HG03159 (cell line): ENCODE results near the gene WDR44.
"Not testable (repeated sequence)": the region's sequence is repeated elsewhere in the genome, so short reads cannot be mapped to it uniquely, and the experiment has no call there.

Experiments used
- ATAC-seq: cut with Tn5 transposase; IDR thresholded peaks from one replicate; pipeline ENCODE4 v1.9.1; 2021; ENCODE audit warnings: mild to moderate bottlenecking, moderate library complexity; ENCODE audit not compliant: unreplicated experiment

The WDR44 gene, protein sequence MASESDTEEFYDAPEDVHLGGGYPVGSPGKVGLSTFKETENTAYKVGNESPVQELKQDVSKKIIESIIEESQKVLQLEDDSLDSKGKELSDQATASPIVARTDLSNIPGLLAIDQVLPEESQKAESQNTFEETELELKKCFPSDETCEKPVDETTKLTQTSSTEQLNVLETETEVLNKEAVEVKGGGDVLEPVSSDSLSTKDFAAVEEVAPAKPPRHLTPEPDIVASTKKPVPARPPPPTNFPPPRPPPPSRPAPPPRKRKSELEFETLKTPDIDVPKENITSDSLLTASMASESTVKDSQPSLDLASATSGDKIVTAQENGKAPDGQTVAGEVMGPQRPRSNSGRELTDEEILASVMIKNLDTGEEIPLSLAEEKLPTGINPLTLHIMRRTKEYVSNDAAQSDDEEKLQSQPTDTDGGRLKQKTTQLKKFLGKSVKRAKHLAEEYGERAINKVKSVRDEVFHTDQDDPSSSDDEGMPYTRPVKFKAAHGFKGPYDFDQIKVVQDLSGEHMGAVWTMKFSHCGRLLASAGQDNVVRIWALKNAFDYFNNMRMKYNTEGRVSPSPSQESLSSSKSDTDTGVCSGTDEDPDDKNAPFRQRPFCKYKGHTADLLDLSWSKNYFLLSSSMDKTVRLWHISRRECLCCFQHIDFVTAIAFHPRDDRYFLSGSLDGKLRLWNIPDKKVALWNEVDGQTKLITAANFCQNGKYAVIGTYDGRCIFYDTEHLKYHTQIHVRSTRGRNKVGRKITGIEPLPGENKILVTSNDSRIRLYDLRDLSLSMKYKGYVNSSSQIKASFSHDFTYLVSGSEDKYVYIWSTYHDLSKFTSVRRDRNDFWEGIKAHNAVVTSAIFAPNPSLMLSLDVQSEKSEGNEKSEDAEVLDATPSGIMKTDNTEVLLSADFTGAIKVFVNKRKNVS

DNA sequence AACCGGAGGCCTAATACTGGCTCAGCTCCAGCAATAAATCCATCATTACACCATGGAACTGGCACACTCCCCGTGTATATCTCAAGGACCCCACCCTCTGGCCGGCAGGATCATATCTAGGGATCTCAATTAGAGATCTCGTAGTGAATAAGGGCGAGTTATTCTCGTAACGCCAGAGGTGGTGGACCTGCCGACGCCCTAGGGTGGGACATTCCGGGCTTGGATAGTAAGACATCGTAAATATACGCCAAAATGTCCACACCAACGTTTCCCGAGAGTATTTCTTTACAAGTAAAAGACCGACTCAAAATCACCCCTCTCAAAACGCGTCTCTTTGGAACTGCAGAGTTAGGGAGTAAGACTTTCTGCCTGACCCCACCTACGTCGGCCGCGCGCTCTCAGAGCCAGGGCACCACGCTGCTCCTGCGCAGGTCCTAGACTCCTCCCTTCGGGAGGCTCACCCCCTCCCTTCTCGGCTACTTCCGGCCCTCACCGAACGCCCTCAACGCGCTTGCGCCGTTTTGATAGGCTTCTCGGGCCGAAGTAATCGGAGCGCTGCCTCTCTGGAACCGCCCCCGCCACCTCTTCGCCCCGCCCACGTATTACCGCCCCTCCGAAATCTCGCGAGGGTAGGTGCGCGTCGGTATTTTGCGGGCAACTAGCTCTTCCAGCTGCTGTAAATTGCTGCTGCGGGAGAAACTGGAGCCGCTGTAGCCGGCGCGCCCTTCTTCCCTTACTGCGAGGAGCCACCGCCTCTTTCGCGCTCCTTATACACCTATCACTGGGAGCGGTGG lies at the start of gene WDR44:
Gene WDR44, plus strand, starts transcription at position 643 of the 794 bp plus-strand sequence. CDS start 398 bp downstream, outside the sequence.
- peak; percentile 86 for ATAC-seq

DNA sequence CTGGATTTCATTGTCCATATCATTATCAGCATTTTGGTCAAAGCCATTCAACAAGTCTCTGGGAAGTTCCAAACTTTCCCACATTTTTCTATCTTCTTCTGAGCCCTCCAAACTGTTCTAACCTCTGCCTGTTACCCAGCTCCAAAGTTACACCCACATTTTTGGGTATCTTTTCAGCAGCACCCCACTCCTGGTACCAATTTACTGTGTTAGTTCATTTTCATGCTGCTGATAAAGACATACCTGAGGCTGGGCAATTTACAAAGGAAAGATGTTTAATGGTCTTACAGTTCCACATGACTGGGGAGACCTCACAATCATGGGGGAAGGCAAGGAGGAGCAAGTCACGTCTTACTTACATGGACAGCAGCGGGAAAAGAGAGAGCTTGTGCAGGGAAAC lies 40.1 kb upstream of the WDR44 start:
- ATAC-seq: not testable (repeated sequence)

DNA sequence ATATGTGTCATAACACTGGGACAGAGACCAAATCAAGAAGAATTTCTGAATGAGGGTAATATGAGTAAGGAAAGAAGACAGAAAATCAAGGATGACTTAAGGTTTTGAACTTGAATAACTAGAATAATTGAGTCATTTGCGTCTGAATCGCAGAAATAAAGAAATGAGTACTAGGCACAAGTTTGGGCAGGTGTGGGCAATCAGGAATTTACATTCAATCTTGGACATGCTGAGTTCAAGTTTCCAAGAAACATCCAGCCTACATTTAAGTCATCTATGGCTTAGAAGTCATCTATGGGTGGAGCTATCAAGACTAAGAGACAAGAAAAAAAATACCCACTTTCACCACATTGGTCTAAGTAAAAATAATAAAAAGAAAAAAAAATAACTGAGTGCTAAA lies 30.4 kb upstream of the WDR44 start:
- ATAC-seq: no peak

DNA sequence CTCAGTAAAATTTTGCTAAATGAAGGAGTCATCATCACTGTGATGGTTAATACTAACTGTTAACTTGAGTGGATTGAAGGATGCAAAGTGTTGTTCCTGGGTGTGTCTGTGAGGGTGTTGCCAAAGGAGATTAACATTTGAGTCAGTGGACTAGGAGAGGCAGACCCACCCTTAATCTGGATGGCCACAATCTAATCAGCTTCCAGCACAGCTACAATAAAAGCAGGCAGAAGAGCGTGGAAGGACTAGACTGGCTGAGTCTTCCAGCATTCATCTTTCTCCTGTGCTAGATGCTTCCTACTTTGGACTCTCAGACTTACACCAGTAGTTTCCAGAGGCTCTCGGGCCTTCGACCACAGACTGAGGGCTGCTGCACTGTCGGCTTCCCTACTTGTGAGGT lies 21.3 kb upstream of the WDR44 start:
- ATAC-seq: no peak

DNA sequence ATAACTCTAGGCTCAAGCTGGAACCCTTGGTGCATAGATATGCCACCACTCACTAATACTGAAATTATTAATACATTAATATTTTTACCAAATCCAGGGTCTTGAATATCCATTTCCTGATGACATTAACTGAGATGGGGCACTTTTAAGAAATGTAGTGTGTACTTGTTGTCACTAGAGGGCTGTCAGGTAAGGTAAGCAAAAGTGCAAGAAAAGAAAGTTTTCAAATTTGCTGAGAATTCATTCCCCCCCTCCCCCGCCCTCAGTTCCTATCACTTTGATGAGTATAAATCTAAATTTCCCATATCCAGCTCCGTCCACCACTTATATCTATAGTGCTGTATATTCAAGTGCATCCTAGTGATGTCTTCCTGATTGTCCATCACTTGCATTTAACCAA lies 20.5 kb upstream of the WDR44 start:
- ATAC-seq: no peak

DNA sequence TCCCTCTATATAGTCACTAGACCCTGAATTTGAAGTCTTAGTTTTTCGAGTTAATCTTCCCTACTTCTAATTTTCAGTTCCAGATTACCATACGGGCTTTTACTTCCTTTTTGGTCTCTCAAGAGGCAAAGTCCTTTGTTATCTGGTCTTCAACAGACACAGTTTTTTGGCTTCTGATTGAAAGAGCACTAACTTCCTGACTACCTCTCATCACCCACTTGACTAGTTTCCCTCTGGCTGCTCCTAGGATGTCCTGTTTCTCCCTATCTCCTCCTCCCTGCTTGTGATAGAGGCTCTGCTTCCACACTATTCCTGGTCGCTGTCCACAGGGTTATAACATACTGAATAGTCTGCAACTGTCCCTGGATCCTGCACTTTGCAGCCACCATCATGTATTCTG lies 16.7 kb upstream of the WDR44 start:
- no peak for ATAC-seq

DNA sequence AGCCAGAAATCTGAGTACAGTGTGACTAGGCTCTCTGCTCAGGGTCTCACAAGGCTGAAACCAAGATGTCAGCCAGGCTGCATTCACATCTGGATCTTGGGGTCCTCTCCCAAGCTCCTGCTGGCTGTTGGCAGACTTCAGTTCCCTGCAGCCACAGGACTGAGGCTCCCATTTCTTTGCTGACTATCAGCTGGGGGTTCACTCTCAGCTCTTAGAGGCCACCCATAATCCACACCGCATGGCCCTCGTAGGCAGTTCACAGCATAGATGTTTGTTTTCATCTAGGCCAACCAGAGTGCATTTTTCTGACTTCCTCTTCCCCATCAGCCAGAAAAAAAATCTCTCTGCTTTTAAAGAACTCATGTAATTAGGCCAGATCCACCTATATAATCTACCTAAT lies 8.2 kb upstream of the WDR44 start:
- ATAC-seq: no peak

DNA sequence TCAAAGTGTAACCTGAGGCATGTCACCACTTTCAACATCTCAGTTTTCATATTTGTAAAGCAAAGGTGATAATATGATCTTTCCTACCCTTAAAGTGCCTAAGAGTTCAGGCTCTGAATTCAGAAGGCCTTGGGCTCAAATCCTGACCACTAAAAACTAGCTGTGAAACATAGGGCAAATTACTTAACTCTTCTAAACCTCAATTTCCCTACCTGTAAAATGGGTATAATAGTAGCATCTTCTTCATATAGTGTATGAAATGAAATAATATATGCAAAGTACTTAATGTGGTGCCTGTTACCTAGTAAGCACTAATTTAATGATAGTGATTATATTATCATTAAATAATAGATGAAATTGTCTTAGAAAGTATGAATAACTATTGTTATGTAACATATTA lies 7.0 kb upstream of the WDR44 start:
- no peak for ATAC-seq

DNA sequence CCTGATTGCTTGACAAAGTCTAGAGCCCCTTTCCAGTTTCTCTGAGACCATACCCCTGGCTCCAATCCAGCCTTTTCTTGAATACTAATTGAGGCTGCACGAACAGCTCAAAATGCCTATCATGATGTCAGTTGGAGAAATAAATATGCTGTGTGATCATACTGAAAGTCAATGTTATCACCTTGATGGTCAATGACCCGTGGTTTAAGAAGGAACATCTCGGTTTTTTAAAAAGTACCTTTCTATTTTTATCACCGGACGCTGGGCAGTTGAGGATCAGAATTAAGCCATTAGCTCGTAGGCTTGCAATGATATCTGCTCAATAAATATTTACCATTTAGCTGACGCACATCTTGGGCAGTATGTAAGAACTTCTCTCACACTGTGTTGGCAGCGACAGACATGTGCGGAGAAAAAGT lies 852 bp upstream of the WDR44 start:
- ATAC-seq: peak; percentile 9

DNA sequence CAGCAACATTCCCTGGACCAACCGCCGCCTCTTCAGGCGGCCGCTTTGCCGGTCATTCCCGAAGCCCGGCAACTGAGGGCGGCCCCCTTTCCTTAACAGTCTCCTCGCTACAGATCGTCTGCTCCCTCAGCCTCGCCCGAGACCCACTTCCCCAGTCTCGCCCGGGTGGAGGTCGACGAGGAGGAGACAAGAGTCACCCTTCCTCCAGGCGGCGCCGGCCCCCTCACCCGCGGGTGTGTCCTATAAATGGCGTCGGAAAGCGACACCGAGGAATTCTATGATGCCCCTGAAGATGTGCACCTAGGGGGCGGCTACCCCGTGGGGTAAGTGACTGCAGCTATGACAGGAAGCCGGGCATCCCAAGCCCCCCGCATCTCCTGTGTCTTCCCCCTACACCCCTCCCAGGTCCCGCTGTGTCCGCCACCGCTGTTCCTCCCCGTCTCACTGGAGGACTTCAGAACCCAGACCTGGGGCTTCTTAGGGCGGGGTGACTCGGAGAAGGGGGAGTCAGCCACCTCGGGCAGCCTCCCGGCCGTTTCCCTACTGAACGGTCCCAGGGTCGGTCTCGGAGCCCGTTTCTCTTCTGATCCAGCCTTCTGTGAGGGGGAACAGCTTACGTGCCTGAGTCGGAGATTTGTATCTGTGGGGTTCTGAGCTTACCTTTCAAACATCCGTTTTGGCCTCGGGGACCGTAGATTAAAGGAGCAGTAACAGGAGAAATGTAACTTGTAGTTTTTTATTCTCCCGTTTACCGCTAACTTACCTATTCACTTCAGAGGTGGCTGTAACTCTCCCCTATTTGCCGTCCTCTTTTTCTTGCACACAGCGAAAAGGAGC lies 570 bp downstream of the WDR44 start:
- ATAC-seq: peak; percentile 24

DNA sequence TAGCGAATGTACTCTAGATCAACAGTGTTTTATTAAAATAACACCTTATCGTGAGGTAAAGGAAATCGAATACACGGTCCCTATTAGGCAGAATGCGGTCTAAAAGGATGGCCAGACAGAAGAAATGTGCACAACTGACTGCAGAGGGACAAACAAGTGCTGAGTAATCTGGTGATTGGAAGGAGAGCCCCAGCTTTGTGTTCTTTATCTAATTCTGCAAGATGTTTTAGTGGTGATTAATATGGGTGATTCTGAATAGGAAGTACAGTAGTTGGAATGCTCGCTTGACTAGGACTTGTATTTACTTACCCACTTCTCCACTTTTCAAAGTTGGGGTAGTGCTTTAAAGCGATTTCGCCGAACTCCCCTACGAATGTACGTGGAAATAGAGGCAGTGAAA lies 1.2 kb downstream of the WDR44 start:
- ATAC-seq: no peak

DNA sequence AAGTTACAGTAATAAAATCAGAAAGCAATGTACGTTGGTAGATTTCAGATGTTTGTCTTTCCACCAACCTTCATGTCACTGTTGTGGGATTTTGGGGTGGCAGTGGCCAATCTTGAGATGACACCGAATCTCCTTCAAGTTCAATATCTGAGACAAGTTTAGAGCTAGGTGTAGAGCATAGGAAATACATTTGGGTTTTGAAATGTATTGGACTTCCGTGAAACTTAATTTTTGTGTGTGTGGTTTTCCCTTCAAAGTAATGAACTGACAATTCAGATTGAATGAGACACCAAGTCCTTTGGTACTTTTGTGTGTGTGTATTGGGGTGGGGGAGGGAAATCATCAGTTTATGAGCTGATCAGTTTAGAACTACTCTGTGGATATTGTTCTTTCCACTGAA lies 1.8 kb downstream of the WDR44 start:
- no peak for ATAC-seq

DNA sequence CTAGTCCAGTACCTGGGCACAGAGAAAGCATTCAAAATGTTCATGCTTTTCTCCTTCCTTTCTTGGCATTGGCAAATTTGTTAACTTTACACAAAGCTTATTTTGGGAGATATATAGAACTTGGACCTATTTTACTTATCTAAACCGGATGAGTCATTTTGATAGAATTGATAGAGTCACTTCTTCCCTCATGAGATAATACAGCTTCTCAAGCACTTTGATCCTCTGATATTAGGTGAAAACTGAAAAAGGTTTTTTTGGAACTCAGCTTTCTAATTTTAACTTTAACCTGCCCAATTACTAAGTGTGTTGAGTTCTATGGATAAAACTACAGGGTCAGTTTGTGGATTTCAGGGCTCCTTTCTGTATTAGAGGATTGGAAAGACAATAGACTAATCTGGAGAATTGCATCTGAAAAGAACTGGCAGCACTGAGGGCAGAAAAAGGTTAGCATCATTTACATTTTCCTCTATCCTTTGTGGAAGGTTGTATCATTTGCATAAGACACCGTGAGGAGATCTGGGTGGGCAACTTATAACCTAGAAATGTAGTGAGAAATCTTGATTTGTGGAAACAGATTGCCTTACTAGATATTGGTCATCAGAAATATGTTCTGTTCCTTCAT lies 2.4 kb downstream of the WDR44 start:
- no peak for ATAC-seq

DNA sequence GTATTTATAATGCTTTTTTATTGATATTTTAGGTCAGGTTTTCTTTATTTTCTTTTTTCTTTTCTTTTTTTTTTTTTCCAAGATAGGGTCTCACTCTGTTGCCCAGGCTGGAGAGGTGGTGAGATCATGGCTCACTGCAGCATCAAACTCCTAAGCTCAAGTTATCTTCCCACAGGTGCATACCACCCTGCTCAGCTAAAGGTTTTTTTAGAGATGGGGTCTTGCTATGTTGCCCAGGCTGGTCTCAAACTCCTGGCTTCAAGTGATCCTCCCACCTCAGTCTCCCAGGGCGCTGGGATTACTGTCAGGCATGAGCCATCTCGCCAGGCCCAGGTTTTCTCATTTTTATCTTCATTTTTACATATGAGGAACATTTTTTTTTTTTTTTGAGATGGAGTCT lies 3.3 kb downstream of the WDR44 start:
- ATAC-seq: no peak

DNA sequence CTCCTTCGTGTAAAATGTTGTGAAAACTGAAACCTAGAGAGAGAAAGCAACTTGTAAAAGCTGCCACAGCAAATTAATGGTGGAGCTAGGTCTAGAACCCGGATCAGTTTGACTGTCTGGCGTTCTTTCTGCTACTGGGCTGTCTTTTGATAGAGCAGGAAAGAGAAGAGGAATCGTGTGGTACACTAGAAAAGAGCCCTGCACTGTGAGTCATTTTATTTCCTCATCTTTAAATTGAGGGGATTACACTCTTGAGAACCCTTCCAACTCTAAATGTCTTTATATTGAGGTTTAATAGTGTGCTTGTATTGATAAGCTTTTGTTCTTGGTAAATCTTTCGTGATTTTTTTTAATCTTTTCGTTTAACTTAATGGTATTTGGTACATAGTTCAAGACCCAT lies 4.3 kb downstream of the WDR44 start:
- no peak for ATAC-seq

DNA sequence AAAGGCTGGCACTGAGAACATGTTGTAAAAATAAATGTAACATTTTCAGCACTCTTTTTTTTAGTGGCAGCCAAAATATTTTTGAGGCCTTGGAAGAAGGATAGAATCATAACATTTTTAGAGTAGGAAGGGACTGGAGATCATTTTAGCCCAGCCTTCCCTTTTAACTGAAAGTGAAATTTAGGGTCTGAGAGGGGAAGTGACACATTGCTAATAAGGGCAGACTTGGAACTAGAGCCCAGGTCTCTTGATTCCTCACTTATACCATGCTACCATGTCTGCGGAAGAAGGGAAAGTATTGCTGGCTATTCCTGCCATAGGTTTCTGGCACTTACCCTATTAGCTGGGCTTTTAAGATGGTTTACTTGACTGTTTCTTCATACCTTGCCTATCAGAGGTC lies 4.8 kb downstream of the WDR44 start:
- no peak for ATAC-seq

DNA sequence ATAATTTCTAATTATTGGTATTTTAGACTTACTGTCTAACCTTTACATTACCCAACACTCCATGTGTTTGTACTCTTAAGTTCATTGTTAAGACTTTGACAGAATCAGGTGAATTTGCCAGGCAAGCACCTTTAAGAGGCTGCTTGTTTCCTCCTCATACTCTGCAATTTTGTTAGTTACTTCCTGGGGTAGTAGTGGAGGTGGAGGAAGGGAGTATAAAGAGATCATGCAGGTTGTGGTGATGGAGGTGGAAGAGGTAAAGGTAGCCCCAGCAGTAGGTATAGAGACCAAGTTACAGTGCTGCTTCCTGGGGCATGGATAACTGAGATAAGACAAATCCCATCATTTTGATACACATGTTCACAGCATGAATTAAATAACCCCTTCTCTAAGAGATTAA lies 6.7 kb downstream of the WDR44 start:
- ATAC-seq: no peak

DNA sequence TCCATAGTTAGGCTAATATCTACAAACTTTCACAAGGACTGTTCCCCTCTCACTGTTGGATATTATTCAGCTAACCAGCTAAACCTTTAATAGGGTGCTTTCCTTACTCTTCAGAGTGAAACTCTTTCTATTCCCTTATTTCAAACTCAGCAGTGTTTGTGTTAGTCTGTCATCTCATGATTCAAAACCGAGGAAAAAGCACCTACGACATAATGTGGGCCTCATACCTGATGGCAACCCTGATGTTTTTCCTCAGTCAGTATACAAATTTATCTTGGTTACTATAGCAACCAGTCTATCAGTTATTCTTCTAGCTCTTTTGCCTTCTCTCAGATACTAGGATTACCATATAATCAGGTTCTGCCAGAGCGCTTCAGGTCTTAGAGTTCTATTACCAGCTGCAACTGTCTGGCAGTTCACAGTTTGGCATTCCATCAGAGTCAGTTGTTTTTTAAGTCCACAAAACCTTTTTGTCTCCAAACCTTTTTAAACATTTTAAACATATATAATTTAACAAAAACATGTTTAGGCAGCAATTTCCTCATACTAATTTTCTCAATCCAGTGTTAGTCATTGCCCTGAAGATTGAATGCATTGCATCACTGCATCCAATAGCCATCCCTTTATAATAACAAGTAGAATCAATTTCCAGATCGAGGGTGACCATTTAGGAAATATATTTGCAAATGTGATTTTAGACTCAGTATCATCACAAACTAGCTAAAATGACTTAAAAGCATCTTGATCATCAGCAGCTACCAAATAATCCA lies 7.4 kb downstream of the WDR44 start:
- peak; percentile 65 for ATAC-seq
